Esophagus (tissue), 2 donors: Measurements from ENCODE around the gene KRCC1. TPM values are rescaled to one million over a fixed set of nuclear protein-coding genes. Genes with fewer than 3 reads are reported as not detected.

Experiments used
- H3K27ac ChIP-seq, 2 donors: one replicate each; pipeline ENCODE4 v1.5.1; 2013; ENCODE audit warnings: low read depth in 2 of 2, mild to moderate bottlenecking in 2 of 2, inconsistent platforms in 1 of 2, low read length in 1 of 2, moderate library complexity in 1 of 2
- H3K27me3 ChIP-seq, 2 donors: one replicate each; pipeline ENCODE4 v1.6.1; 2013; ENCODE audit warnings: low read length in 2 of 2, control low read depth in 1 of 2, mild to moderate bottlenecking in 1 of 2; ENCODE audit not compliant: insufficient read depth in 2 of 2, control insufficient read depth in 1 of 2
- H3K36me3 ChIP-seq, 2 donors: one replicate each; pipeline ENCODE4 v1.6.1; 2013; ENCODE audit warnings: low read length in 1 of 2; ENCODE audit not compliant: control insufficient read depth in 2 of 2, insufficient read depth in 2 of 2
- H3K4me1 ChIP-seq, 2 donors: one replicate each; pipeline ENCODE4 v1.6.1; 2013; ENCODE audit warnings: low read length in 1 of 2; ENCODE audit not compliant: control insufficient read depth in 2 of 2, insufficient read depth in 2 of 2
- H3K4me3 ChIP-seq, 2 donors: one replicate each; pipeline ENCODE4 v1.5.1; 2013; ENCODE audit warnings: low read length in 2 of 2, mild to moderate bottlenecking in 2 of 2, low read depth in 1 of 2, moderate library complexity in 1 of 2
- H3K9me3 ChIP-seq, 2 donors: one replicate each; pipeline ENCODE4 v1.6.1; 2013; ENCODE audit warnings: mild to moderate bottlenecking in 2 of 2, low read depth in 1 of 2, low read length in 1 of 2, moderate library complexity in 1 of 2; ENCODE audit not compliant: control insufficient read depth in 2 of 2, insufficient read depth in 1 of 2
- WGBS, 2 donors: extraction: QIAGEN DNeasy Blood & Tissue Kit; methylation state at CpG; one replicate each; pipeline ENCODE4 v1.1.7; 2013; 5-methylcytosine and 5-hydroxymethylcytosine counted together
- polyA plus RNA-seq, 2 donors: library from polyadenylated mRNA; stranded (reverse); fragments of 200-250 nt; gene quantifications; one replicate each; pipeline ENCODE4 v1.2.3, GENCODE V29; 2013
- donor health status: healthy with polysubstance abuse.
- donor health status: Bipolar disorder and iron deficiency.

Gene KRCC1
- 10 to 100 TPM; 23.8 to 42.4 TPM for polyA plus RNA-seq

GRCh38 chr2:88055371-88056128 lies at the start of gene KRCC1:
Gene KRCC1 (minus strand): TSS chr2:88055783. CDS start chr2:88028563, 27,220 bp downstream.
- H3K36me3 ChIP-seq: no peaks in the 10 kb centered on the region
- peaks cover 0 to 6% of the 10 kb centered on the region in 2 donors for H3K4me1 ChIP-seq
- peak within 1 kb of the TSS; percentile 91 to 93 for H3K4me3 ChIP-seq
- 0 to 1% methylated on average over 65 to 77 of the region's 77 CpGs for WGBS, 2 donors
- H3K9me3 ChIP-seq: no peaks in the 10 kb centered on the region
- H3K27ac ChIP-seq: peak within 1 kb of the TSS; percentile 95
- no peaks in the 10 kb centered on the region for H3K27me3 ChIP-seq

- no peaks in the 10 kb centered on the region for H3K36me3 ChIP-seq
- no peak overlapping the region for H3K27ac ChIP-seq
- no peaks in the 10 kb centered on the region for H3K4me1 ChIP-seq
- no peaks in the 10 kb centered on the region for H3K9me3 ChIP-seq
- H3K4me3 ChIP-seq: no peak overlapping the region
- no peaks in the 10 kb centered on the region for H3K27me3 ChIP-seq
- WGBS, 2 donors: 56 to 61% methylated on average over 3 of the region's 3 CpGs
These were observed 44.9 kb upstream of the KRCC1 start for GRCh38 chr2:88100489-88100858.

GRCh38 chr2:88099798-88100488 lies 44.4 kb upstream of the KRCC1 start:
- no peak overlapping the region for H3K27ac ChIP-seq
- 32 to 42% methylated on average over 5 of the region's 5 CpGs for WGBS, 2 donors

GRCh38 chr2:88098558-88098900 lies 42.9 kb upstream of the KRCC1 start:
- Histone ChIP-seq H3K9me3 (no peaks in the 10 kb centered on the region), H3K4me1 (no peaks in the 10 kb centered on the region), H3K27me3 (no peaks in the 10 kb centered on the region), H3K4me3 (no peak overlapping the region), H3K36me3 (no peaks in the 10 kb centered on the region), H3K27ac (no peak overlapping the region)

More at GRCh38 chr2:88099798-88100488, 44.4 kb upstream of the KRCC1 start:
- no peaks in the 10 kb centered on the region for H3K9me3 ChIP-seq
- H3K36me3 ChIP-seq: no peaks in the 10 kb centered on the region
- no peaks in the 10 kb centered on the region for H3K4me1 ChIP-seq
- H3K27me3 ChIP-seq: no peaks in the 10 kb centered on the region
- H3K4me3 ChIP-seq: no peak overlapping the region

GRCh38 chr2:88097891-88098557 lies 42.4 kb upstream of the KRCC1 start:
- Histone ChIP-seq H3K27ac (no peak overlapping the region), H3K9me3 (no peaks in the 10 kb centered on the region), H3K4me1 (no peaks in the 10 kb centered on the region), H3K4me3 (no peak overlapping the region), H3K27me3 (no peaks in the 10 kb centered on the region), H3K36me3 (no peaks in the 10 kb centered on the region)
- 76 to 78% methylated on average over 4 of the region's 4 CpGs for WGBS, 2 donors

- no peaks in the 10 kb centered on the region for H3K4me1 ChIP-seq
- no peaks in the 10 kb centered on the region for H3K36me3 ChIP-seq
- no peaks in the 10 kb centered on the region for H3K9me3 ChIP-seq
- WGBS, 2 donors: 73 to 82% methylated on average over 3 of the region's 3 CpGs
- H3K27me3 ChIP-seq: no peaks in the 10 kb centered on the region
- no peak overlapping the region for H3K4me3 ChIP-seq
- H3K27ac ChIP-seq: no peak overlapping the region
These were observed 41.6 kb upstream of the KRCC1 start for GRCh38 chr2:88097192-88097591.

GRCh38 chr2:88096708-88097107 lies 41.1 kb upstream of the KRCC1 start:
- WGBS, 2 donors: 68 to 76% methylated on average over 5 of the region's 5 CpGs
- no peaks in the 10 kb centered on the region for H3K36me3 ChIP-seq

GRCh38 chr2:88095022-88095421 lies 39.4 kb upstream of the KRCC1 start:
- Histone ChIP-seq H3K27me3 (no peaks in the 10 kb centered on the region), H3K36me3 (no peaks in the 10 kb centered on the region), H3K9me3 (no peaks in the 10 kb centered on the region), H3K4me3 (no peak overlapping the region), H3K4me1 (no peaks in the 10 kb centered on the region), H3K27ac (no peak overlapping the region)
- 73 to 84% methylated on average over 3 of the region's 3 CpGs for WGBS, 2 donors

More at GRCh38 chr2:88096708-88097107, 41.1 kb upstream of the KRCC1 start:
- no peaks in the 10 kb centered on the region for H3K4me1 ChIP-seq
- no peak overlapping the region for H3K4me3 ChIP-seq
- no peak overlapping the region for H3K27ac ChIP-seq
- H3K27me3 ChIP-seq: no peaks in the 10 kb centered on the region
- no peaks in the 10 kb centered on the region for H3K9me3 ChIP-seq

GRCh38 chr2:88092773-88093172 lies 37.2 kb upstream of the KRCC1 start:
- no peaks in the 10 kb centered on the region for H3K36me3 ChIP-seq
- H3K9me3 ChIP-seq: no peaks in the 10 kb centered on the region
- no peaks in the 10 kb centered on the region for H3K4me1 ChIP-seq
- no peak overlapping the region for H3K27ac ChIP-seq
- H3K4me3 ChIP-seq: no peak overlapping the region
- no peaks in the 10 kb centered on the region for H3K27me3 ChIP-seq
